NB4 (cell line): ENCODE results near the gene CNN2.

Experiments
- POLR2A ChIP-seq: IDR thresholded peaks from 2 replicates; pipeline ENCODE4 v1.6.1; 2011; ENCODE audit warnings: mild to moderate bottlenecking; ENCODE audit not compliant: insufficient read length; ENCODE audit errors: extremely low read depth
- TF ChIP-seq, protein P1 (sequence below): IDR thresholded peaks from one replicate; pipeline ENCODE4 v1.5.1; 2012; ENCODE audit warnings: low read depth, low read length
- TF ChIP-seq, protein P2 (sequence below): IDR thresholded peaks from 2 replicates; pipeline ENCODE4 v1.6.1; 2011; ENCODE audit warnings: low read depth, low read length

DNA sequence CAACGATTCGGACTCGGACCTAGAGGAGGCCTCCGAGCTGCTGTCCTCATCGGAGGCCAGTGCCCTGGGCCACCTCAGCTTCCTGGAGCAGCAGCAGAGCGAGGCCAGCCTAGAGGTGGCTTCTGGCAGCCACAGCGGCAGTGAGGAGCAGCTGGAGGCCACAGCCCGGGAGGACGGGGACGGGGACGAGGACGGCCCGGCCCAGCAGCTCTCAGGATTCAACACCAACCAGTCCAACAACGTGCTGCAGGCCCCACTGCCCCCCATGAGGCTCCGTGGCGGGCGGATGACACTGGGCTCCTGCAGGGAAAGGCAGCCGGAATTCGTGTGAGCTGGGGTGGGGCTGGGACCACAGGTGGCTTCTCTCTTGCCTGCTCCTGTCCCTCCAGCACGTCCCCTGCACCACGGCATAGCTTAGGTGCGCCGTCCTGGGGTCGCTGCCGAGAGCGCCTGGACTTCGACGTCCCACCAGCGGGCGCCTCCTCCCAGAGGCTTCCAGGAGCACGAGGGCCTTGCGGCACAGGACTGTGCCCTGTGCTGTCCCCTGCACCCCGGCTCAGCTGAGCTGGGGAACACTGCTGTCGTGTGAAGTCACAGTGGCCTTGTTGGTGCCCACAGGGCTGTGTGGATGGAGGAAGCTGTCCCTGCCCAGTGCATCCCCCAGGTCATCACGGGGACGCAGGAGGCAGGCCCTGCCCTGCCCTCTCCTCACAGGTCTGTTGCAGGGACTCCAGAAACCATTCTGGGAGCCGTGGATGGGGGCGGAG lies 59.5 kb downstream of the CNN2 start:
- TF ChIP-seq, protein P1, sequence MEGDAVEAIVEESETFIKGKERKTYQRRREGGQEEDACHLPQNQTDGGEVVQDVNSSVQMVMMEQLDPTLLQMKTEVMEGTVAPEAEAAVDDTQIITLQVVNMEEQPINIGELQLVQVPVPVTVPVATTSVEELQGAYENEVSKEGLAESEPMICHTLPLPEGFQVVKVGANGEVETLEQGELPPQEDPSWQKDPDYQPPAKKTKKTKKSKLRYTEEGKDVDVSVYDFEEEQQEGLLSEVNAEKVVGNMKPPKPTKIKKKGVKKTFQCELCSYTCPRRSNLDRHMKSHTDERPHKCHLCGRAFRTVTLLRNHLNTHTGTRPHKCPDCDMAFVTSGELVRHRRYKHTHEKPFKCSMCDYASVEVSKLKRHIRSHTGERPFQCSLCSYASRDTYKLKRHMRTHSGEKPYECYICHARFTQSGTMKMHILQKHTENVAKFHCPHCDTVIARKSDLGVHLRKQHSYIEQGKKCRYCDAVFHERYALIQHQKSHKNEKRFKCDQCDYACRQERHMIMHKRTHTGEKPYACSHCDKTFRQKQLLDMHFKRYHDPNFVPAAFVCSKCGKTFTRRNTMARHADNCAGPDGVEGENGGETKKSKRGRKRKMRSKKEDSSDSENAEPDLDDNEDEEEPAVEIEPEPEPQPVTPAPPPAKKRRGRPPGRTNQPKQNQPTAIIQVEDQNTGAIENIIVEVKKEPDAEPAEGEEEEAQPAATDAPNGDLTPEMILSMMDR: no peak
- TF ChIP-seq, protein P2, sequence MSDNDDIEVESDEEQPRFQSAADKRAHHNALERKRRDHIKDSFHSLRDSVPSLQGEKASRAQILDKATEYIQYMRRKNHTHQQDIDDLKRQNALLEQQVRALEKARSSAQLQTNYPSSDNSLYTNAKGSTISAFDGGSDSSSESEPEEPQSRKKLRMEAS: no peak
- no peak for TF ChIP-seq POLR2A
